Mucosa of descending colon (tissue), 3 donors: Measurements from ENCODE around the gene VMP1. TPM values are rescaled to one million over a fixed set of nuclear protein-coding genes. Genes with fewer than 3 reads are reported as not detected.

Experiments
- ATAC-seq: fragments of 200-7000 bp; cut with Tn5 transposase; one replicate; pipeline ENCODE4 v1.9.1; 2020; ENCODE audit warnings: mild to moderate bottlenecking, moderate library complexity
- DNase-seq, 3 donors: peaks; one replicate each; pipeline ENCODE4 v3.0.0-alpha.2; 2020
- H3K36me3 ChIP-seq: fragments of 200-600 bp; one replicate; pipeline ENCODE4 v1.8.0; 2021; ENCODE audit warnings: low read depth, mild to moderate bottlenecking
- H3K4me1 ChIP-seq: fragments of 200-600 bp; one replicate; pipeline ENCODE4 v1.8.0; 2021; ENCODE audit warnings: low read depth, mild to moderate bottlenecking
- H3K4me3 ChIP-seq: fragments of 200-600 bp; one replicate; pipeline ENCODE4 v1.8.0; 2021; ENCODE audit warnings: mild to moderate bottlenecking
- H3K9me3 ChIP-seq: fragments of 200-600 bp; one replicate; pipeline ENCODE4 v1.8.0; 2021; ENCODE audit warnings: mild to moderate bottlenecking
- CTCF ChIP-seq: fragments of 200-600 bp; IDR thresholded peaks from one replicate; pipeline ENCODE4 v1.8.0; 2022; ENCODE audit warnings: antibody characterized with exemption, mild to moderate bottlenecking
- intact Hi-C, 2 donors: fragments of 100-400 bp; cut with DNase I in 1 of 2; cut with micrococcal nuclease in 1 of 2; formaldehyde crosslinking; loops; one replicate each; pipeline versions ENCODE4 v1.11.0 to v1.11.1; 2022; cut with DNase I, micrococcal nuclease
- total RNA-seq, 3 donors: library from RNA; stranded (reverse); fragmentation: NEBNext Ultra II Directional in 2 of 3; extraction: Animal tissue kit (Norgen Biotek cat#: 25700) in 2 of 3; gene quantifications; one replicate each; pipeline versions ENCODE4 v1.2.1 to v1.2.4, GENCODE V29; 2021 to 2023
- donor health status: DM: no; HTN: no; CAD: no; lungs with moderate emphysema.
- donor health status: DM: no; HTN: no; CAD: no.
- donor health status: DM: no; HTN: yes; CAD: no.

Gene VMP1
- total RNA-seq, 3 donors from 2014 or later = 257 to 361 (median 266) TPM

DNA sequence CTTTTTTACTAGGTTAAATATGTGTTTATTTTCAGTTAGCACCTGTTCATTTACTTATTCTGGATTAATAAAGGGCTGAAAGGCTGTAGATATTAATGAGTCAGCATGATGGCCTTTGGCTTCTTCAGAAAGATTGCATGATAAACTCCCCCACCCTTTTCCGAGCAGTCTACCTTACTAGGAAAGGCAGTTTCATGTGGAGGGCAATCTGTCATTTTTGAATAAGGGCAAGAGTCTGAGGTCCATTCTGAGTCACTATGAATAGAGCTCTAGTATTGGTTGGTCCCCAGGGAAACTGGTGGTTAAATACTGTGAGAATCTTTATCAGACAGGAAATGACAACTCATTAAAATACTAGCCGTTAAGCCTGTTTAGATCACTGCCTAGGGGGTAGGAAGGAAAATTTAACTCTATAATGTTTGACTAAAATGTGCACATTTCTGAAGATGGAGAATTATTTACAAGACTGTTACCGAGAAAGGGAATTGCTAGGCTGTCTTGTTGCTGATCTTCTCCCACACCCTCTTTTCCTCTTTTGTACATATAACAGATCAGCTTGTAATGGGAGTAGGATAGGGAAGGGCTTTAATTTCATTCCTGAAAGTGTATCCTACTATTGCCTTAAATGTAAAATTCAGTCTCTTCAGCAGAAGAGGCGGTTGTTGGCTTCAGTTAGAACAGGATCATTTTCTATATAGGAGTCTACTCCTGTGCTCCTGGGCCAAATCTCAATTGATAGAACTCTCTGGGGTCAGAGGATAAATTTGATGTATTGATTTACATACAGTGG lies 122.0 kb downstream of the VMP1 start:
- intact Hi-C loops = loop anchor here in 1 of 2 donors (10.0 kb wide), 1 partner anchor 45 kb away; no protein-coding TSS in a partner anchor
- Histone ChIP-seq H3K4me3 (no peak overlapping the region), H3K4me1 (peaks cover 49% of the 10 kb centered on the region), H3K9me3 (no peaks in the 10 kb centered on the region), H3K36me3 (peaks cover 4% of the 10 kb centered on the region)
- no peak for TF ChIP-seq CTCF
- peak; percentile 89 for ATAC-seq
- DNase-seq = peak in 1 of 3 donors; percentile 86

GRCh38 chr17:59830007-59830630 lies 122.7 kb downstream of the VMP1 start:
- no peak for TF ChIP-seq CTCF
- H3K36me3 ChIP-seq = peaks cover 4% of the 10 kb centered on the region
- H3K4me1 ChIP-seq = peaks cover 49% of the 10 kb centered on the region
- H3K9me3 ChIP-seq = no peaks in the 10 kb centered on the region
- ATAC-seq = peak; percentile 21
- H3K4me3 ChIP-seq = no peak overlapping the region
- no peak for DNase-seq
- intact Hi-C loops = loop anchor here in 1 of 2 donors (10.0 kb wide), 1 partner anchor 45 kb away; no protein-coding TSS in a partner anchor

DNA sequence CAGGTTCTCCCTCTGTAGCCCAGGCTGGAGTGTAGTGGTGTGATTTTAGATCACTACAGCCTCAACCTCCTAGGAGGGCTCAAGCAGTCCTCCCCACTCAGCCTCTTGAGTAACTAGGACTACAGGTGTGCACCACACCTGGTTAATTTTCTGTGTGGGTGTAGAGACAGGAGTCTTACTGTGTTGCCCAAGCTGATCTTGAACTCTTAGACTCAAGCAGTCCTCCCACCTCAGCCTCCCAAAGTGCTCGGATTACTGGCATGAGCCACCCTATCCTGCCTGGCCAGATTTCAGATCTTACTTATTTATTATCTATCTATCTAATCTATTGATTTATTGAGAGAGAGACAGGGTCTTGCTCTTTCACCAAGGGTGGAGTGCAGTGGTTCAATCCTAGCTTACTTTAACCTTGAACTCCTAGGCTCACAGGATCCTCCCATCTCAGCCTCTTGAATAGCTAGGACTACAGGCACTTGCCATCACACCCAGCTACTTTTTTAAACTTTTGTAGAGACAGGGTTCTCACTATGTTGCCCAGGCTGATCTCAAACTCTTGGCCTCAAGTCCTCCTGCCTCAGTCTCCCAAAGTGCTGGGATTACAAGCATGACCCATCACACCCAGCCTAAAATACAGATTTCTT lies 123.5 kb downstream of the VMP1 start:
- TF ChIP-seq CTCF = no peak
- Histone ChIP-seq H3K36me3 (peaks cover 4% of the 10 kb centered on the region), H3K4me3 (no peak overlapping the region), H3K9me3 (no peaks in the 10 kb centered on the region), H3K4me1 (peaks cover 57% of the 10 kb centered on the region)
- ATAC-seq (peak; percentile 3), DNase-seq (no peak)
- intact Hi-C loops = loop anchor here in 1 of 2 donors (10.0 kb wide), 1 partner anchor 46 kb away; no protein-coding TSS in a partner anchor

GRCh38 chr17:59832883-59833379 lies 125.5 kb downstream of the VMP1 start:
- TF ChIP-seq CTCF = no peak
- Histone ChIP-seq H3K4me3 (no peak overlapping the region), H3K4me1 (peaks cover 48% of the 10 kb centered on the region), H3K36me3 (peaks cover 4% of the 10 kb centered on the region), H3K9me3 (no peaks in the 10 kb centered on the region)
- intact Hi-C loops = loop anchor here in 1 of 2 donors (10.0 kb wide), 1 partner anchor 48 kb away; no protein-coding TSS in a partner anchor
- DNase-seq (no peak), ATAC-seq (no peak)

- TF ChIP-seq CTCF = no peak
- intact Hi-C loops = loop anchor here in 1 of 2 donors (10.0 kb wide), 1 partner anchor 53 kb away; no protein-coding TSS in a partner anchor
- no peaks in the 10 kb centered on the region for H3K36me3 ChIP-seq
- peak overlapping the region; percentile 68 for H3K4me3 ChIP-seq
- DNase-seq = peak in 1 of 3 donors; percentile 88
- H3K9me3 ChIP-seq = no peaks in the 10 kb centered on the region
- ATAC-seq = peak; percentile 84
- peaks cover 22% of the 10 kb centered on the region for H3K4me1 ChIP-seq
Observed at GRCh38 chr17:59837308-59838051, 130.0 kb downstream of the VMP1 start.
